Hepatocyte (in vitro differentiated cells): ENCODE results near the gene HOXC11.
A peak's percentile ranks its signal among the peaks of the same experiment; 100 is the strongest.

Experiments used
- CTCF ChIP-seq: fragments of 200-600 bp; sonication (generic); IDR thresholded peaks from 2 replicates; pipeline ENCODE4 v1.5.1; 2016; ENCODE audit warnings: antibody characterized with exemption, mild to moderate bottlenecking; ENCODE audit not compliant: poor library complexity
- EZH2phosphoT487 ChIP-seq: fragments of 200-600 bp; sonication (generic); IDR thresholded peaks from one replicate; pipeline ENCODE4 v1.6.1; 2018; ENCODE audit warnings: antibody characterized with exemption, mild to moderate bottlenecking, low read depth, moderate library complexity; ENCODE audit not compliant: unreplicated experiment, severe bottlenecking

- TF ChIP-seq CTCF (no peak), EZH2phosphoT487 (peak; percentile 30)
Measured at GRCh38 chr12:53971129-53971528, 1.8 kb upstream of the HOXC11 start.
